CD4-positive, alpha-beta T cell (primary cell): ENCODE data around the gene TRIM67. TPM values are rescaled to one million over a fixed set of nuclear protein-coding genes. Genes with fewer than 3 reads are reported as not detected.

Experiments
- ATAC-seq: fragments of 200-7000 bp; cut with Tn5 transposase; one replicate; pipeline ENCODE4 v1.10.0; 2022; ENCODE audit warnings: mild to moderate bottlenecking; ENCODE audit not compliant: poor library complexity
- CTCF ChIA-PET: fragments of 350-600 bp; sonication (Branson Sonifier 250); formaldehyde crosslinking; loops from one replicate; lab custom pipeline; 2021; ENCODE audit warnings: antibody characterized with exemption, inconsistent platforms; lab: Charles Lee
- POLR2A ChIA-PET: fragments of 350-600 bp; sonication (Branson Sonifier 250); formaldehyde crosslinking; loops from one replicate; lab custom pipeline; 2021; ENCODE audit warnings: antibody characterized with exemption, inconsistent platforms; lab: Charles Lee
- DNase-seq, 14 experiments: peaks; one replicate each; pipeline ENCODE4 v3.0.0-alpha.2; 2013 to 2020; ENCODE audit warnings: mixed read lengths in 2 of 14
- H3K27ac ChIP-seq, 2 donors: one replicate each; pipeline versions ENCODE4 v1.5.1 to v1.7.0; 2013; ENCODE audit warnings: low read length in 2 of 2, low read depth in 1 of 2, mild to moderate bottlenecking in 1 of 2
- H3K27me3 ChIP-seq, 2 experiments: 1 replicate in 1 of 2; 2 replicates in 1 of 2; pipeline versions ENCODE4 v1.6.1 to v1.7.0; 2013; ENCODE audit warnings: low read length in 2 of 2, control low read depth in 1 of 2, mild to moderate bottlenecking in 1 of 2, moderate library complexity in 1 of 2; ENCODE audit not compliant: insufficient read depth in 2 of 2, control insufficient read depth in 1 of 2
- H3K36me3 ChIP-seq: one replicate; pipeline ENCODE4 v1.6.1; 2013; ENCODE audit warnings: low read length, control low read depth; ENCODE audit not compliant: insufficient read depth
- H3K4me1 ChIP-seq: one replicate; pipeline ENCODE4 v1.6.1; 2013; ENCODE audit warnings: low read length, control low read depth; ENCODE audit not compliant: insufficient read depth
- H3K4me3 ChIP-seq: one replicate; pipeline ENCODE4 v1.5.1; 2013; ENCODE audit warnings: mild to moderate bottlenecking, low read length, moderate library complexity
- H3K9me3 ChIP-seq, 2 experiments: 1 replicate in 1 of 2; 2 replicates in 1 of 2; pipeline versions ENCODE4 v1.6.1 to v1.7.0; 2013; ENCODE audit warnings: low read length in 2 of 2, mild to moderate bottlenecking in 2 of 2, control low read depth in 1 of 2, moderate library complexity in 1 of 2; ENCODE audit not compliant: control insufficient read depth in 1 of 2, insufficient read depth in 1 of 2
- H3K27ac Mint-ChIP-seq: one replicate; pipeline ENCODE4 v1.8.0; 2020; ENCODE audit warnings: mixed read lengths
- H3K27me3 Mint-ChIP-seq: one replicate; pipeline ENCODE4 v1.8.0; 2021; ENCODE audit warnings: mixed read lengths
- H3K36me3 Mint-ChIP-seq: one replicate; pipeline ENCODE4 v1.8.0; 2021; ENCODE audit warnings: low read depth, mixed read lengths
- H3K4me1 Mint-ChIP-seq: one replicate; pipeline ENCODE4 v1.8.0; 2021; ENCODE audit warnings: low read depth, mixed read lengths
- H3K4me3 Mint-ChIP-seq: one replicate; pipeline ENCODE4 v1.8.0; 2020; ENCODE audit warnings: mild to moderate bottlenecking, mixed read lengths
- H3K9me3 Mint-ChIP-seq: one replicate; pipeline ENCODE4 v1.8.0; 2020; ENCODE audit warnings: mixed read lengths
- intact Hi-C, 2 experiments: fragments of 100-400 bp; cut with DNase I in 1 of 2; cut with micrococcal nuclease in 1 of 2; formaldehyde crosslinking; loops; one replicate each; pipeline versions ENCODE4 v1.15.1 to v1.9.0; 2023 to 2025; cut with DNase I, micrococcal nuclease
- total RNA-seq, 174 experiments: library from RNA in 2 of 174; stranded (reverse) in 2 of 174; gene quantifications; one replicate each; pipeline ENCODE4 v1.2.3 and lab custom pipeline; 2021 to 2026
- TF ChIP-seq, protein P1 (sequence below): fragments of 200-600 bp; IDR thresholded peaks from one replicate; pipeline ENCODE4 v1.8.0; 2022; ENCODE audit warnings: antibody characterized with exemption, mild to moderate bottlenecking

Gene TRIM67
- total RNA-seq, 2 experiments from 2014 or later = not detected

DNA sequence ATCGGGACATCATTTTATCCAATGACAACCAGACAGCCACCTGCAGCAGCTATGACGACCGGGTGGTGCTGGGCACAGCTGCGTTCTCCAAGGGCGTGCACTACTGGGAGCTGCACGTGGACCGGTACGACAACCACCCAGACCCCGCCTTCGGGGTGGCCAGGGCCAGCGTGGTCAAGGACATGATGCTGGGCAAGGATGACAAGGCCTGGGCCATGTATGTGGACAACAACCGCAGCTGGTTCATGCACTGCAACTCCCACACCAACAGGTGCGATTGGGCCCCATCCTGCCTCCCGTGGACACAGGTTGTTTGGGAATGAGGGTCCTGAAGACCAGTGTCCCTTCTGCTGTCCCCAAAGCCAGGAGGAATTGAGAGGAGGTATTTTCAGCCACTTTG lies 47.1 kb downstream of the TRIM67 start:
- peaks cover 7% of the 10 kb centered on the region for H3K4me1 Mint-ChIP-seq
- POLR2A ChIA-PET = no interaction called here

DNA sequence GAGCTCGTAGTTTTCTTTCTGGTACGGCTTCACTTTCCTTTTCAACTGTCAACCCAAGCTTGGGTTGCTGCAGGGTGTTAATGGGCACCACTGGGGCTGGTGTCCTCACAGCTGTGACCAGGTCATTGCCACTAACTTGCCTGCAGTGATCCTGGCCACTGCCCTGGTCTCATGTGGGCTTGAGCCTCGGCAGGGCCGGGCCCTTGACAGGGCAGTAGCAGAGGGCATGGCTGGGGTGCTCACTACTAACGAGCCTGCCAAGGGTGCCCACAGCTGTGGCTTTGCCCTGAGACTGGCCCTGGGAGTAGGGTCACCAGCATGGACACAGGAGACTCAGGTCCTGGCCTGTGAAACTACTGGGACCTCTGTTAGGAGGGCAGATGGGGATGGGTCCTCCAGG lies 47.7 kb downstream of the TRIM67 start:
- intact Hi-C loops = no loop called here
- TF ChIP-seq, protein P1, sequence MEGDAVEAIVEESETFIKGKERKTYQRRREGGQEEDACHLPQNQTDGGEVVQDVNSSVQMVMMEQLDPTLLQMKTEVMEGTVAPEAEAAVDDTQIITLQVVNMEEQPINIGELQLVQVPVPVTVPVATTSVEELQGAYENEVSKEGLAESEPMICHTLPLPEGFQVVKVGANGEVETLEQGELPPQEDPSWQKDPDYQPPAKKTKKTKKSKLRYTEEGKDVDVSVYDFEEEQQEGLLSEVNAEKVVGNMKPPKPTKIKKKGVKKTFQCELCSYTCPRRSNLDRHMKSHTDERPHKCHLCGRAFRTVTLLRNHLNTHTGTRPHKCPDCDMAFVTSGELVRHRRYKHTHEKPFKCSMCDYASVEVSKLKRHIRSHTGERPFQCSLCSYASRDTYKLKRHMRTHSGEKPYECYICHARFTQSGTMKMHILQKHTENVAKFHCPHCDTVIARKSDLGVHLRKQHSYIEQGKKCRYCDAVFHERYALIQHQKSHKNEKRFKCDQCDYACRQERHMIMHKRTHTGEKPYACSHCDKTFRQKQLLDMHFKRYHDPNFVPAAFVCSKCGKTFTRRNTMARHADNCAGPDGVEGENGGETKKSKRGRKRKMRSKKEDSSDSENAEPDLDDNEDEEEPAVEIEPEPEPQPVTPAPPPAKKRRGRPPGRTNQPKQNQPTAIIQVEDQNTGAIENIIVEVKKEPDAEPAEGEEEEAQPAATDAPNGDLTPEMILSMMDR = no peak
- Mint-ChIP-seq H3K27ac (no peak overlapping the region), H3K4me1 (peaks cover 7% of the 10 kb centered on the region), H3K9me3 (no peaks in the 10 kb centered on the region), H3K27me3 (peaks cover 2% of the 10 kb centered on the region), H3K36me3 (no peaks in the 10 kb centered on the region), H3K4me3 (no peak overlapping the region)
- H3K36me3 ChIP-seq = no peaks in the 10 kb centered on the region
- ChIA-PET CTCF (no interaction called here), POLR2A (no interaction called here)
- H3K27ac ChIP-seq = no peak overlapping the region
- peaks cover 11% of the 10 kb centered on the region for H3K4me1 ChIP-seq
- ATAC-seq (no peak), DNase-seq (no peak)
- H3K27me3 ChIP-seq = no peaks in the 10 kb centered on the region
- no peak overlapping the region for H3K4me3 ChIP-seq
- H3K9me3 ChIP-seq = no peaks in the 10 kb centered on the region

More for the DNA sequence above, 47.1 kb downstream of the TRIM67 start:
- CTCF ChIA-PET = no interaction called here
- DNase-seq (no peak), ATAC-seq (no peak)
- intact Hi-C loops = no loop called here
- H3K9me3 ChIP-seq = no peaks in the 10 kb centered on the region
- H3K4me3 Mint-ChIP-seq = no peak overlapping the region
- TF ChIP-seq, protein P1 = no peak
- H3K9me3 Mint-ChIP-seq = no peaks in the 10 kb centered on the region
- no peak overlapping the region for H3K27ac ChIP-seq
- H3K36me3 Mint-ChIP-seq = no peaks in the 10 kb centered on the region
- peaks cover 11% of the 10 kb centered on the region for H3K4me1 ChIP-seq
- H3K36me3 ChIP-seq = no peaks in the 10 kb centered on the region
- H3K27me3 Mint-ChIP-seq = peaks cover 6% of the 10 kb centered on the region
- no peak overlapping the region for H3K4me3 ChIP-seq
- H3K27ac Mint-ChIP-seq = no peak overlapping the region
- no peaks in the 10 kb centered on the region for H3K27me3 ChIP-seq

DNA sequence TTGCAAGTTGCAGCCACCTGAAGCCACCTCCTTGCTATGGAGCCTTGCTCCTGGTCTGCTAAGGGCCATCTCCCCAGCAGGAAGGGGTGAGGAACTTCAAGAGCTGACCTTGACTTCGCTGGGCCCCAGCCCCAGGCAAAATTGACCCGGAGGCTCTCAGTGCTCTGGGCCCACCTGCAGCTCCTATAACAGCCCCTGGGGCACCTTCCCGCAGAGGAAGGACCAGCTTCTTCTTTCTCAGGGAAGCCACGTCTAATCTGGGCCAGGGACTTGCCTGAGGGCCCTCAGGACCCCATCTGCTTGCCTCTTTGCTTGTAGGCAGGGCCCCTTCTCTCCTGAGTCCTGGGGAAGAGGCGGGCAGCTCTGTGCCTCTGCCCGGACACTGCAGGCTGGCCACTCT lies 48.3 kb downstream of the TRIM67 start:
- H3K27ac ChIP-seq = no peak overlapping the region
- ChIA-PET POLR2A (interaction anchor here (1.0 kb wide), 1 partner anchor 237 kb away, joined by 3 read pairs; no protein-coding TSS in a partner anchor), CTCF (no interaction called here)
- no peaks in the 10 kb centered on the region for H3K27me3 ChIP-seq
- H3K9me3 Mint-ChIP-seq = no peaks in the 10 kb centered on the region
- DNase-seq (no peak), ATAC-seq (no peak)
- no peak overlapping the region for H3K4me3 ChIP-seq
- no peak overlapping the region for H3K27ac Mint-ChIP-seq
- H3K4me1 ChIP-seq = peaks cover 11% of the 10 kb centered on the region
- no peaks in the 10 kb centered on the region for H3K27me3 Mint-ChIP-seq
- H3K36me3 Mint-ChIP-seq = no peaks in the 10 kb centered on the region
- no peak overlapping the region for H3K4me3 Mint-ChIP-seq
- no peaks in the 10 kb centered on the region for H3K36me3 ChIP-seq
- no peaks in the 10 kb centered on the region for H3K9me3 ChIP-seq
- TF ChIP-seq, protein P1 = no peak
- intact Hi-C loops = loop anchor here (2.0 to 10.0 kb wide), 6 partner anchors 195 to 568 kb away; partner anchors contain the start of genes COG2 (in 2 of the 2), ARV1 (in 1 of the 2) and TTC13 (in 1 of the 2)
- peaks cover 7% of the 10 kb centered on the region for H3K4me1 Mint-ChIP-seq
